ENCODE measurements around the gene SELENOP. TPM values are rescaled to one million over a fixed set of nuclear protein-coding genes. Genes with fewer than 3 reads are reported as not detected.

Gene SELENOP
- total RNA-seq, 1 donor = 33.9 TPM

Other genes with a start within 250 kb of the SELENOP start
- 3.2 TPM for gene CCDC152, start 55.1 kb downstream of the SELENOP start, total RNA-seq
- gene ANXA2R, start 228.4 kb upstream of the SELENOP start, total RNA-seq = 9.4 TPM

Data from hematopoietic multipotent progenitor cell (in vitro differentiated cells).